Fibroblast of skin of scalp (primary cell): ENCODE results near the gene SEZ6L.

Experiments used
- DNase-seq: peaks from one replicate; pipeline ENCODE4 v3.0.0-alpha.2; 2013

The SEZ6L gene

GRCh38 chr22:26182723-26183122 lies 13.5 kb downstream of the SEZ6L start:
- no peak for DNase-seq

GRCh38 chr22:26185190-26185589 lies 15.9 kb downstream of the SEZ6L start:
- DNase-seq = no peak

GRCh38 chr22:26188341-26188740 lies 19.1 kb downstream of the SEZ6L start:
- DNase-seq = no peak

- no peak for DNase-seq
These were observed 25.1 kb downstream of the SEZ6L start for GRCh38 chr22:26194313-26194712.

GRCh38 chr22:26194877-26195276 lies 25.6 kb downstream of the SEZ6L start:
- no peak for DNase-seq

GRCh38 chr22:26196657-26197056 lies 27.4 kb downstream of the SEZ6L start:
- DNase-seq = no peak

GRCh38 chr22:26197425-26197824 lies 28.2 kb downstream of the SEZ6L start:
- DNase-seq = no peak

GRCh38 chr22:26199665-26200064 lies 30.4 kb downstream of the SEZ6L start:
- DNase-seq = no peak

- DNase-seq = no peak
These were observed 33.1 kb downstream of the SEZ6L start for GRCh38 chr22:26202280-26202924.

- DNase-seq = no peak
These were observed 36.2 kb downstream of the SEZ6L start for GRCh38 chr22:26205494-26205893.

GRCh38 chr22:26210334-26210733 lies 41.1 kb downstream of the SEZ6L start:
- DNase-seq = no peak

GRCh38 chr22:26213826-26214225 lies 44.6 kb downstream of the SEZ6L start:
- no peak for DNase-seq

- DNase-seq = no peak
These were observed 45.2 kb downstream of the SEZ6L start for GRCh38 chr22:26214466-26214865.

- no peak for DNase-seq
These were observed 46.5 kb downstream of the SEZ6L start for GRCh38 chr22:26215736-26216135.

- no peak for DNase-seq
These were observed 55.9 kb downstream of the SEZ6L start for GRCh38 chr22:26225207-26225606.

GRCh38 chr22:26226538-26227297 lies 57.5 kb downstream of the SEZ6L start:
- DNase-seq = no peak

- DNase-seq = no peak
These were observed 60.6 kb downstream of the SEZ6L start for GRCh38 chr22:26229910-26230309.

- no peak for DNase-seq
These were observed 65.0 kb downstream of the SEZ6L start for GRCh38 chr22:26234296-26234695.

GRCh38 chr22:26235792-26236487 lies 66.7 kb downstream of the SEZ6L start:
- no peak for DNase-seq

GRCh38 chr22:26236991-26237390 lies 67.7 kb downstream of the SEZ6L start:
- DNase-seq = peak; percentile 22

- peak; percentile 12 for DNase-seq
These were observed 69.3 kb downstream of the SEZ6L start for GRCh38 chr22:26238596-26238995.

- DNase-seq = no peak
These were observed 70.3 kb downstream of the SEZ6L start for GRCh38 chr22:26239581-26239980.

- DNase-seq = no peak
These were observed 72.1 kb downstream of the SEZ6L start for GRCh38 chr22:26241361-26241760.

- no peak for DNase-seq
These were observed 75.7 kb downstream of the SEZ6L start for GRCh38 chr22:26245001-26245400.
